Measurements from ENCODE around the gene TUBA4A.

Gene TUBA4A

DNA sequence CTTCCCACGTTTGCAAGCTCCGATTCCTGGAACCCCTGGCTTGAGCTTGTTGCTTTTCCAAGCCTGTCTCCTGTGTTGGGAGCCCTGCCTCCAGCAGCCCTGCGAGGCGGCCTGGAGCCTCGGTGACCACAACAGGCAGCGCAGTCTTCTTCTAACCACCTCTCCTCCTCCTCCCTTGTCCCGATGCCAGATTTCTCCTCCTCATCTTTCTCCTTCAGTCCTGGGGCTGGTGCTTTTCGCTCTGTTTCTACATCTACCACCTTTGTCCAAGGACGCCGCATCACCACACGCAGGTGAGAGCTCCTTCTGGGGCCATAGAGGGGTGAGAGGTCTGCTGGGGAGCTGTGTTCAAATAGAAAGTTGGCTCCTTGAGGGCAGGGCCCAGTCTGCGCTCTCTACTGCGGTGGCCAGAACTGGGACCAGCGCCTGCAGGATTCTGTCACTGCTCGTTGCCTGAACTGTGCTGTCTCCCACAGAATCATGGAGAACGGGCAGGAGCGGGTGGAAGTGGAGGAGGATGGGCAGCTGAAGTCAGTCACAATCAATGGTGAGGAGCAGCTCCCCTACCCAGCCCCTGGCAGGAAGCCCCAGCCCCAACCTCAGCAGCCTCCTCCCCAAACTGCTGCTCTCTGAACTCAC, 29.3 kb upstream of the TUBA4A start:
- POLR2A ChIA-PET (ENCODE audit: low non-redundant PET) = no interaction called here
- H3K27ac ChIP-seq = peak overlapping the region; percentile 98
- TF ChIP-seq, protein P1, sequence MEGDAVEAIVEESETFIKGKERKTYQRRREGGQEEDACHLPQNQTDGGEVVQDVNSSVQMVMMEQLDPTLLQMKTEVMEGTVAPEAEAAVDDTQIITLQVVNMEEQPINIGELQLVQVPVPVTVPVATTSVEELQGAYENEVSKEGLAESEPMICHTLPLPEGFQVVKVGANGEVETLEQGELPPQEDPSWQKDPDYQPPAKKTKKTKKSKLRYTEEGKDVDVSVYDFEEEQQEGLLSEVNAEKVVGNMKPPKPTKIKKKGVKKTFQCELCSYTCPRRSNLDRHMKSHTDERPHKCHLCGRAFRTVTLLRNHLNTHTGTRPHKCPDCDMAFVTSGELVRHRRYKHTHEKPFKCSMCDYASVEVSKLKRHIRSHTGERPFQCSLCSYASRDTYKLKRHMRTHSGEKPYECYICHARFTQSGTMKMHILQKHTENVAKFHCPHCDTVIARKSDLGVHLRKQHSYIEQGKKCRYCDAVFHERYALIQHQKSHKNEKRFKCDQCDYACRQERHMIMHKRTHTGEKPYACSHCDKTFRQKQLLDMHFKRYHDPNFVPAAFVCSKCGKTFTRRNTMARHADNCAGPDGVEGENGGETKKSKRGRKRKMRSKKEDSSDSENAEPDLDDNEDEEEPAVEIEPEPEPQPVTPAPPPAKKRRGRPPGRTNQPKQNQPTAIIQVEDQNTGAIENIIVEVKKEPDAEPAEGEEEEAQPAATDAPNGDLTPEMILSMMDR (conservative IDR thresholded peaks at IDR 0.05; ENCODE audit: low read depth) = no peak
- CTCF ChIA-PET = interaction anchor here (6.4 kb wide), 1 partner anchor 11 kb away, joined by 62 read pairs; no protein-coding TSS in a partner anchor
- DNase-seq (ENCODE audit: low spot score) = no peak

DNA sequence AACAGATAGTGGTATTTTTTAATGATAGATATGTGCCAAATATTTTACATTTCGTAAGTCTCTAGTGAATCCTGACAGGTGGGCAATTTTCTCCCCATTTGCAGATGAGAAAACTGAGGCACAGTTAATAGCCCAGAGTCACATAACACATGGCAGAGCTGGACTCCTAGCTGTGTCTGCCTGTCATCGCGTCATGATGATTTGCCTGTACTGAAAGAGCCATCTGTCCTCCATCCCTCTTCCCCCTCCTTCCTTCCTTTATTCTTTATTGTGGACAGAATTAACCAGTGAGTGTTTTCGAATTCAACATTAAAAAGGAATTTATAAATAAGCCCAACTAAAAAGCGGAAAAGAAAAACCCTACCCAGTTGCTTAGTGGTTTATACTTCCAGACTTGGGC, 28.7 kb upstream of the TUBA4A start:
- CTCF ChIA-PET = interaction anchor here (6.4 kb wide), 1 partner anchor 12 kb away, joined by 62 read pairs; no protein-coding TSS in a partner anchor
- H3K27ac ChIP-seq = peak overlapping the region; percentile 98; the same call in 1 of the 2 replicates
- TF ChIP-seq, protein P1 (conservative IDR thresholded peaks at IDR 0.05; ENCODE audit: low read depth) = no peak
- no peak for DNase-seq (ENCODE audit: low spot score)
- POLR2A ChIA-PET (ENCODE audit: low non-redundant PET) = no interaction called here

DNA sequence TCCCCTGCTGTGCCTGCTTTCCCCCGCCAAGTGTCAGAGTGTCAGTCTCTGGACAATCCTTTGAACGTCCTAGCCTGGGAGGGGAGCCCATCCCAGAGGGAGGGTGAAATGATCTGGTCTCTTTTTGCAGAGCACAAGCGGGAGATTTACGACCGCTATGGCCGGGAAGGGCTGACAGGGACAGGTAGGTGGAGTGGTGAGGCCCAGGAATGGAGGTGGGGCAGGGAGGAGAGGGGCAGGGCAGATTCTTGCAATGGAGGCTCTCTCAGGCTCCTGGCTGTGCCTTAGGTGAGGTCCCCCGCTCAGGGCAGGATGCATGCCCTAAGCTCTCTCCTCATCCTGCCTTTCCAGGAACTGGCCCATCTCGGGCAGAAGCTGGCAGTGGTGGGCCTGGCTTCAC, 27.9 kb upstream of the TUBA4A start:
- no peak for DNase-seq (ENCODE audit: low spot score)
- TF ChIP-seq, protein P1 (conservative IDR thresholded peaks at IDR 0.05; ENCODE audit: low read depth) = no peak
- ChIA-PET CTCF (interaction anchor here (6.4 kb wide), 1 partner anchor 13 kb away, joined by 62 read pairs; no protein-coding TSS in a partner anchor), POLR2A (ENCODE audit: low non-redundant PET) (no interaction called here)
- peak overlapping the region; percentile 94 for H3K27ac ChIP-seq

DNA sequence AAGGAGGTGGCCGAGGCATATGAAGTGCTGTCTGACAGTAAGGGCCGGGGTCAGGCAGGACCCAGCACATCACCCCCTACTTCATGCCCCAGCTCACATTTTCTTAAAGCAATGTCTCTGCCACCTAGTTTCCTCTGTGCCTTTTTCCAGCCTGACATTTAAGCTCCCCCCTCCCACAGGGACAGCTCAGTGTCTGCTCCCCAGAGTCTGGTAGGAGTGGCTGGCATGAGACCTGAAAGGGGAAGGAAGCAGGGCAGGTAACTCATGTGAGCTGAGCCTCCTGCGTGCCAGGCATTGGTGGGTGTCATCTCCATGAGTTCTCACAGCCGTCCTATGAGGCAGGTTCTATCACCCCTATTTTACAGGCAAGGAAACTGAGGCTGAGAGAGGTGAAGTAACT, 26.9 kb upstream of the TUBA4A start:
- H3K27ac ChIP-seq = peak overlapping the region; percentile 94
- no peak for DNase-seq (ENCODE audit: low spot score)
- ChIA-PET POLR2A (ENCODE audit: low non-redundant PET) (no interaction called here), CTCF (interaction anchor here (6.4 kb wide), 1 partner anchor 14 kb away, joined by 62 read pairs; no protein-coding TSS in a partner anchor)
- TF ChIP-seq, protein P1 (conservative IDR thresholded peaks at IDR 0.05; ENCODE audit: low read depth) = no peak

DNA sequence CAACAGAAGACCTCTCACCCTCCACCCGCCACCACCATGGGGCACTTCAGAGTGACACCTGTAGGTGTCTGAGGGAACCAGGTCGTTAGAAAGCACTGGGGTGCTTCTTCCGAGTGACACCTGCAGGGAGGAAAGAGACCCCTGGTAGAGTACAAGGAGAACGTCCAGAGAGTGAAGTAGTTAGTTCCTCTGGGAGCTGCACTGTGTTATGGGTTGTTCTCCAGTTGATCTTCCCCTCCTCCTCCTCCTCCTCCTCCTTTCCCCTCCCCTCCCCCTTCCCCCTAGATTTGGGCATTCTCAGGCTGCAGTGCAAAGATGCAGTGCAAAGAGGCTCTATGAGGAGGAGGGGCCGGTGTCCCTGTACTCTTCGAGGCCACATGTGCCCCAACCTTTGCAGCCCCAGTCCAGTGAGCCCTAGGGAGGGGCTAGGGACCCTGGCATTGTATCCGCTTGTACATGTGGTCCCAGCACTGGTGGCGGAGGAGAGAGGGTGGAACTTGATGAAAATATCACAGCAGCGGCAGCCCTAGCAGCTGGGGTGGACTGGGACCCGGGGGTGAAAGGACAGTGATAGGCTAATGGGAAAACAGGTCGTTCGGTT, 26.3 kb upstream of the TUBA4A start:
- H3K27ac ChIP-seq = peak overlapping the region; percentile 94
- TF ChIP-seq, protein P1 (conservative IDR thresholded peaks at IDR 0.05; ENCODE audit: low read depth) = no peak
- no peak for DNase-seq (ENCODE audit: low spot score)
- ChIA-PET CTCF (interaction anchor here (6.4 kb wide), 1 partner anchor 14 kb away, joined by 62 read pairs; no protein-coding TSS in a partner anchor), POLR2A (ENCODE audit: low non-redundant PET) (interaction anchor here (1.0 to 3.1 kb wide), 3 partner anchors 26 to 103 kb away, joined by 3 to 12 read pairs (median 10); partner anchors contain the start of genes CNPPD1 and TUBA4A)

DNA sequence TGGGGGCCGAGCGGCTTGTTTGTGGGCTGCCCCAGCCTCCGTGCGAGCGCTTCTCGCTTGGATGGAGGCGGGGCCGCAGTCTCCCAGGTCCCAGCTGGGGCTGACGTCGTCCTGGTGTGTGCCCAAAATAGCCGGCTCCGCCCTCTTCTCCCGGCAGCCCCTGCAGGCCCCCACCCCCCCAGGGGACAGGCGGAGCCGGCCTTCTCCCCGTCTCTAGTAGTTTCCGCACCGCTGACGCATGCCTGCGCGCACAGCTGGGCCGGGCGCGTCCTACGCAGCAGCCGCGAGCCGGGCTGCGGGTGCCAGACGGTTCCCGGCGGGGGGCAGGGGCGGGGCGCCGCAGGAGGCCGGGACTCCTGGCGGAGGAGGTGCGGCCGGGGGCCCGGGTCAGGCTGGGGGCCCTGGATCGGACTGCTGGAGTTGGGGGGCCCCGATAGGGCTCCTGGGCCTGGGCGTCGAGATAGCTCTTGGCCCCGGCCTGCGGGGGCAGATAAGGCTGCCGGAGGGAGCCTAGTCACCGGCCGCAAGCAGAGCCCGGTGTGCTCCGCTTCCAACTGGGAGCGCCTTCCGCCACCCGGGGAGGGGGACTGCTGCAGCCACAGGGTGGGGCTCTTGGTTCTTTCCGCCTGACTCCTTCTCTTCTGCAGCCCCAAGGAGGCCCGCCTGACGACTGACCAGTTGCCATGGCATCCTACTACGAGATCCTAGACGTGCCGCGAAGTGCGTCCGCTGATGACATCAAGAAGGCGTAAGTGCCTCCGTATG, 25.6 kb upstream of the TUBA4A start, which contains the start of gene DNAJB2:
Gene DNAJB2, plus strand, starts transcription at position 216 of the 765 bp plus-strand sequence. Its CDS starts 468 bp downstream, at position 684.
- CTCF ChIA-PET = interaction anchor here (0.6 to 6.4 kb wide), 5 partner anchors 15 to 281 kb away, joined by 3 to 62 read pairs (median 15); partner anchors contain the start of genes TUBA4A and TUBA4B
- POLR2A ChIA-PET (ENCODE audit: low non-redundant PET) = interaction anchor here (0.6 to 3.1 kb wide), 8 partner anchors 8 to 116 kb away, joined by 3 to 12 read pairs (median 6); partner anchors contain the start of genes CNPPD1, TUBA4A and TUBA4B
- H3K27ac ChIP-seq = peak within 1 kb of the TSS; percentile 94
- peak; percentile 99 for DNase-seq (ENCODE audit: low spot score)
- TF ChIP-seq, protein P1 (conservative IDR thresholded peaks at IDR 0.05; ENCODE audit: low read depth) = no peak
